ENCODE measurements around the gene LDLRAD1. TPM values are rescaled to one million over a fixed set of nuclear protein-coding genes. Genes with fewer than 3 reads are reported as not detected.
"Not testable (repeated sequence)": the region's sequence is repeated elsewhere in the genome, so short reads cannot be mapped to it uniquely, and the experiment has no call there.

Gene LDLRAD1
- total RNA-seq, 1 experiment from 2014 or later = not detected

- in situ Hi-C loops (cut with HindIII; ENCODE audit: low sequenced_read_pairs); DNase-seq (ENCODE audit: low spot score): not testable (repeated sequence)
Measured at GRCh38 chr1:54019562-54020176, 1.7 kb upstream of the LDLRAD1 start.

- in situ Hi-C loops (cut with HindIII; ENCODE audit: low sequenced_read_pairs) = no loop called here
- no peak for DNase-seq (ENCODE audit: low spot score)
Measured at GRCh38 chr1:54018635-54019034, 649 bp upstream of the LDLRAD1 start.

GRCh38 chr1:54016343-54017282 is 1.4 kb downstream of the LDLRAD1 start:
- in situ Hi-C loops (cut with HindIII; ENCODE audit: low sequenced_read_pairs) = no loop called here
- no peak for DNase-seq (ENCODE audit: low spot score)

- in situ Hi-C loops (cut with HindIII; ENCODE audit: low sequenced_read_pairs) = no loop called here
- no peak for DNase-seq (ENCODE audit: low spot score)
Measured at GRCh38 chr1:54014009-54014629, 3.9 kb downstream of the LDLRAD1 start.

- DNase-seq (ENCODE audit: low spot score) = no peak
- in situ Hi-C loops (cut with HindIII; ENCODE audit: low sequenced_read_pairs) = no loop called here
Measured at GRCh38 chr1:54013393-54014008, 4.5 kb downstream of the LDLRAD1 start.

GRCh38 chr1:54012863-54013262 is 5.1 kb downstream of the LDLRAD1 start:
- no peak for DNase-seq (ENCODE audit: low spot score)
- in situ Hi-C loops (cut with HindIII; ENCODE audit: low sequenced_read_pairs) = no loop called here

GRCh38 chr1:54012008-54012325 is 6.0 kb downstream of the LDLRAD1 start:
- in situ Hi-C loops (cut with HindIII; ENCODE audit: low sequenced_read_pairs) = no loop called here
- DNase-seq (ENCODE audit: low spot score) = no peak

GRCh38 chr1:54011316-54012007 is 6.5 kb downstream of the LDLRAD1 start:
- in situ Hi-C loops (cut with HindIII; ENCODE audit: low sequenced_read_pairs) = no loop called here
- DNase-seq (ENCODE audit: low spot score) = no peak

GRCh38 chr1:54010415-54011117 is 7.4 kb downstream of the LDLRAD1 start:
- DNase-seq (ENCODE audit: low spot score) = no peak
- in situ Hi-C loops (cut with HindIII; ENCODE audit: low sequenced_read_pairs) = no loop called here

- in situ Hi-C loops (cut with HindIII; ENCODE audit: low sequenced_read_pairs) = no loop called here
Measured at GRCh38 chr1:54009406-54009805, 8.6 kb downstream of the LDLRAD1 start.

GRCh38 chr1:54008876-54009275 is 9.1 kb downstream of the LDLRAD1 start:
- no peak for DNase-seq (ENCODE audit: low spot score)
- in situ Hi-C loops (cut with HindIII; ENCODE audit: low sequenced_read_pairs) = no loop called here

More at GRCh38 chr1:54009406-54009805, 8.6 kb downstream of the LDLRAD1 start:
- no peak for DNase-seq (ENCODE audit: low spot score)

- DNase-seq (ENCODE audit: low spot score) = no peak
- in situ Hi-C loops (cut with HindIII; ENCODE audit: low sequenced_read_pairs) = no loop called here
Measured at GRCh38 chr1:54007613-54008012, 10.4 kb downstream of the LDLRAD1 start.

GRCh38 chr1:54006508-54006907 is 11.5 kb downstream of the LDLRAD1 start:
- in situ Hi-C loops (cut with HindIII; ENCODE audit: low sequenced_read_pairs) = no loop called here
- DNase-seq (ENCODE audit: low spot score) = no peak

GRCh38 chr1:54004481-54005049 is 13.4 kb downstream of the LDLRAD1 start:
- in situ Hi-C loops (cut with HindIII; ENCODE audit: low sequenced_read_pairs) = no loop called here
- DNase-seq (ENCODE audit: low spot score) = no peak

- in situ Hi-C loops (cut with HindIII; ENCODE audit: low sequenced_read_pairs); DNase-seq (ENCODE audit: low spot score): not testable (repeated sequence)
Measured at GRCh38 chr1:54003750-54004480, 14.1 kb downstream of the LDLRAD1 start.

- in situ Hi-C loops (cut with HindIII; ENCODE audit: low sequenced_read_pairs) = no loop called here
- no peak for DNase-seq (ENCODE audit: low spot score)
Measured at GRCh38 chr1:54003249-54003646, 14.7 kb downstream of the LDLRAD1 start.

GRCh38 chr1:54002544-54003248 is 15.3 kb downstream of the LDLRAD1 start:
- in situ Hi-C loops (cut with HindIII; ENCODE audit: low sequenced_read_pairs) = no loop called here
- DNase-seq (ENCODE audit: low spot score) = no peak

All from G401 (cell line).